WTC11 (cell line): ENCODE measurements around the gene ZMIZ1. TPM values are rescaled to one million over a fixed set of nuclear protein-coding genes. Genes with fewer than 3 reads are reported as not detected.

Experiments used
- ATAC-seq: fragments of 200-7000 bp; cut with Tn5 transposase; 2 replicates; pipeline ENCODE4 v1.10.0; 2021; ENCODE audit warnings: mild to moderate bottlenecking, moderate library complexity
- CTCF ChIA-PET: fragments of 300-600 bp; sonication (Branson Sonifier 250); formaldehyde crosslinking; loops from one replicate; lab custom pipeline; 2021; ENCODE audit warnings: antibody characterized with exemption; lab: Charles Lee
- POLR2A ChIA-PET: fragments of 350-600 bp; sonication (Branson Sonifier 250); formaldehyde crosslinking; loops from one replicate; lab custom pipeline; 2021; ENCODE audit warnings: antibody characterized with exemption; lab: Charles Lee
- DNase-seq: peaks from one replicate; pipeline ENCODE4 v3.0.0; 2021; ENCODE audit warnings: low spot score
- H3K27ac Mint-ChIP-seq: 2 replicates; pipeline ENCODE4 v1.8.0; 2021; ENCODE audit warnings: mixed read lengths
- H3K27me3 Mint-ChIP-seq: 2 replicates; pipeline ENCODE4 v1.8.0; 2021; ENCODE audit warnings: low read depth, mild to moderate bottlenecking, moderate library complexity, mixed read lengths
- H3K36me3 Mint-ChIP-seq: 2 replicates; pipeline ENCODE4 v1.8.0; 2021; ENCODE audit warnings: mixed read lengths
- H3K4me1 Mint-ChIP-seq: 2 replicates; pipeline ENCODE4 v1.8.0; 2022; ENCODE audit warnings: mixed read lengths
- H3K4me3 Mint-ChIP-seq: 2 replicates; pipeline ENCODE4 v1.8.0; 2021; ENCODE audit warnings: mild to moderate bottlenecking, moderate library complexity, mixed read lengths
- H3K9me3 Mint-ChIP-seq: 2 replicates; pipeline ENCODE4 v1.8.0; 2021; ENCODE audit warnings: mixed read lengths
- CDX4 ChIP-seq: fragments of 250-450 bp; sonication (Bioruptor Pico); IDR thresholded peaks from 2 replicates; pipeline ENCODE4 v1.9.0; 2021; ENCODE audit warnings: moderate library complexity, mild to moderate bottlenecking, inconsistent platforms, borderline replicate concordance
- CREB1 ChIP-seq: sonication (generic); formaldehyde crosslinking; IDR thresholded peaks from 2 replicates; pipeline ENCODE4 v1.8.0; 2023; ENCODE audit warnings: mild to moderate bottlenecking, missing genetic modification reagents
- E2F1 ChIP-seq: sonication (generic); formaldehyde crosslinking; IDR thresholded peaks from 2 replicates; pipeline ENCODE4 v1.8.0; 2022; ENCODE audit warnings: mild to moderate bottlenecking, missing genetic modification reagents
- ELF4 ChIP-seq: sonication (generic); formaldehyde crosslinking; IDR thresholded peaks from 2 replicates; pipeline ENCODE4 v1.8.1; 2022; ENCODE audit warnings: low read depth, mild to moderate bottlenecking, moderate library complexity, missing genetic modification reagents
- FOXJ3 ChIP-seq: sonication (generic); formaldehyde crosslinking; IDR thresholded peaks from 2 replicates; pipeline ENCODE4 v1.9.0; 2021; ENCODE audit warnings: missing genetic modification reagents, mild to moderate bottlenecking, borderline replicate concordance
- FOXP4 ChIP-seq: sonication (generic); formaldehyde crosslinking; IDR thresholded peaks from 2 replicates; pipeline ENCODE4 v1.8.0; 2022; ENCODE audit warnings: mild to moderate bottlenecking, missing genetic modification reagents
- GABPB1 ChIP-seq: sonication (generic); formaldehyde crosslinking; IDR thresholded peaks from 2 replicates; pipeline ENCODE4 v1.8.1; 2023; ENCODE audit warnings: mild to moderate bottlenecking, missing genetic modification reagents
- GRHL2 ChIP-seq: fragments of 250-450 bp; sonication (Bioruptor Pico); IDR thresholded peaks from 2 replicates; pipeline ENCODE4 v1.8.0; 2022; ENCODE audit warnings: mild to moderate bottlenecking, moderate library complexity; ENCODE audit not compliant: insufficient replicate concordance, severe bottlenecking
- HMGA2 ChIP-seq: fragments of 250-450 bp; sonication (Bioruptor Pico); IDR thresholded peaks from 2 replicates; pipeline ENCODE4 v1.4.0; 2021; ENCODE audit warnings: mild to moderate bottlenecking, moderate library complexity
- MYBL2 ChIP-seq: sonication (generic); formaldehyde crosslinking; IDR thresholded peaks from 2 replicates; pipeline ENCODE4 v1.8.1; 2023; ENCODE audit warnings: mild to moderate bottlenecking, moderate library complexity, missing genetic modification reagents
- NFATC4 ChIP-seq: fragments of 250-450 bp; sonication (Bioruptor Pico); IDR thresholded peaks from 2 replicates; pipeline ENCODE4 v1.9.0; 2021; ENCODE audit warnings: mild to moderate bottlenecking
- NR2C2 ChIP-seq: sonication (generic); formaldehyde crosslinking; IDR thresholded peaks from 2 replicates; pipeline ENCODE4 v1.8.0; 2022; ENCODE audit warnings: mild to moderate bottlenecking, missing genetic modification reagents
- RELA ChIP-seq: sonication (generic); formaldehyde crosslinking; IDR thresholded peaks from 2 replicates; pipeline ENCODE4 v1.8.1; 2022; ENCODE audit warnings: missing genetic modification reagents, mild to moderate bottlenecking, borderline replicate concordance
- SMAD3 ChIP-seq: sonication (generic); formaldehyde crosslinking; IDR thresholded peaks from 2 replicates; pipeline ENCODE4 v1.8.0; 2022; ENCODE audit warnings: missing genetic modification reagents, mild to moderate bottlenecking, borderline replicate concordance
- ZNF219 ChIP-seq: sonication (generic); formaldehyde crosslinking; IDR thresholded peaks from 2 replicates; pipeline ENCODE4 v1.8.0; 2023; ENCODE audit warnings: missing genetic modification reagents, mild to moderate bottlenecking, borderline replicate concordance
- ZNF396 ChIP-seq: fragments of 250-450 bp; sonication (Bioruptor Pico); IDR thresholded peaks from 2 replicates; pipeline ENCODE4 v1.8.0; 2021; ENCODE audit warnings: mild to moderate bottlenecking, moderate library complexity, borderline replicate concordance
- ZNF423 ChIP-seq: fragments of 250-450 bp; sonication (Bioruptor Pico); IDR thresholded peaks from 2 replicates; pipeline ENCODE4 v2.1.2; 2022; ENCODE audit warnings: mild to moderate bottlenecking, moderate library complexity
- total RNA-seq: library from RNA; stranded (reverse); gene quantifications from 3 replicates; pipeline ENCODE4 v1.2.3, GENCODE V29; 2021
- TF ChIP-seq, protein P1 (sequence below): fragments of 250-450 bp; sonication (Bioruptor Pico); IDR thresholded peaks from 2 replicates; pipeline ENCODE4 v1.9.0; 2021; ENCODE audit warnings: mild to moderate bottlenecking, borderline replicate concordance
- TF ChIP-seq, protein P2 (sequence below): sonication (generic); formaldehyde crosslinking; IDR thresholded peaks from 2 replicates; pipeline ENCODE4 v1.8.0; 2022; ENCODE audit warnings: mild to moderate bottlenecking, missing genetic modification reagents

ZMIZ1 gene
- total RNA-seq, 1 experiment from 2014 or later, result 44.4 TPM

GRCh38 chr10:79149345-79149661 is 80.5 kb downstream of the ZMIZ1 start:
- ATAC-seq, result no peak; the same call in 1 of the 2 replicates
- no peaks in the 10 kb centered on the region for H3K27me3 Mint-ChIP-seq
- POLR2A ChIA-PET, result interaction anchor here (0.7 kb wide), 1 partner anchor 902 kb away, joined by 5 read pairs; no protein-coding TSS in a partner anchor

More at GRCh38 chr10:79149345-79149661, 80.5 kb downstream of the ZMIZ1 start:
- no peak for TF ChIP-seq FOXJ3 (CRISPR knock-in tag)
- no peak for TF ChIP-seq CDX4 (CRISPR knock-in tag)
- no peak for TF ChIP-seq MYBL2 (CRISPR knock-in tag)
- TF ChIP-seq CREB1 (CRISPR knock-in tag), result no peak
- TF ChIP-seq FOXP4 (CRISPR knock-in tag), result no peak
- no peak for TF ChIP-seq ZNF423 (CRISPR knock-in tag)
- TF ChIP-seq ELF4 (CRISPR knock-in tag), result no peak
- TF ChIP-seq, protein P1, sequence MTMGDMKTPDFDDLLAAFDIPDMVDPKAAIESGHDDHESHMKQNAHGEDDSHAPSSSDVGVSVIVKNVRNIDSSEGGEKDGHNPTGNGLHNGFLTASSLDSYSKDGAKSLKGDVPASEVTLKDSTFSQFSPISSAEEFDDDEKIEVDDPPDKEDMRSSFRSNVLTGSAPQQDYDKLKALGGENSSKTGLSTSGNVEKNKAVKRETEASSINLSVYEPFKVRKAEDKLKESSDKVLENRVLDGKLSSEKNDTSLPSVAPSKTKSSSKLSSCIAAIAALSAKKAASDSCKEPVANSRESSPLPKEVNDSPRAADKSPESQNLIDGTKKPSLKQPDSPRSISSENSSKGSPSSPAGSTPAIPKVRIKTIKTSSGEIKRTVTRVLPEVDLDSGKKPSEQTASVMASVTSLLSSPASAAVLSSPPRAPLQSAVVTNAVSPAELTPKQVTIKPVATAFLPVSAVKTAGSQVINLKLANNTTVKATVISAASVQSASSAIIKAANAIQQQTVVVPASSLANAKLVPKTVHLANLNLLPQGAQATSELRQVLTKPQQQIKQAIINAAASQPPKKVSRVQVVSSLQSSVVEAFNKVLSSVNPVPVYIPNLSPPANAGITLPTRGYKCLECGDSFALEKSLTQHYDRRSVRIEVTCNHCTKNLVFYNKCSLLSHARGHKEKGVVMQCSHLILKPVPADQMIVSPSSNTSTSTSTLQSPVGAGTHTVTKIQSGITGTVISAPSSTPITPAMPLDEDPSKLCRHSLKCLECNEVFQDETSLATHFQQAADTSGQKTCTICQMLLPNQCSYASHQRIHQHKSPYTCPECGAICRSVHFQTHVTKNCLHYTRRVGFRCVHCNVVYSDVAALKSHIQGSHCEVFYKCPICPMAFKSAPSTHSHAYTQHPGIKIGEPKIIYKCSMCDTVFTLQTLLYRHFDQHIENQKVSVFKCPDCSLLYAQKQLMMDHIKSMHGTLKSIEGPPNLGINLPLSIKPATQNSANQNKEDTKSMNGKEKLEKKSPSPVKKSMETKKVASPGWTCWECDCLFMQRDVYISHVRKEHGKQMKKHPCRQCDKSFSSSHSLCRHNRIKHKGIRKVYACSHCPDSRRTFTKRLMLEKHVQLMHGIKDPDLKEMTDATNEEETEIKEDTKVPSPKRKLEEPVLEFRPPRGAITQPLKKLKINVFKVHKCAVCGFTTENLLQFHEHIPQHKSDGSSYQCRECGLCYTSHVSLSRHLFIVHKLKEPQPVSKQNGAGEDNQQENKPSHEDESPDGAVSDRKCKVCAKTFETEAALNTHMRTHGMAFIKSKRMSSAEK, result no peak
- no peak for TF ChIP-seq GABPB1
- TF ChIP-seq HMGA2, result no peak
- TF ChIP-seq SMAD3, result no peak
- TF ChIP-seq ZNF219 (CRISPR knock-in tag), result no peak
- TF ChIP-seq ZNF396 (CRISPR knock-in tag), result no peak
- no peak for TF ChIP-seq GRHL2
- TF ChIP-seq E2F1 (CRISPR knock-in tag), result no peak
- TF ChIP-seq NR2C2, result no peak
- TF ChIP-seq, protein P2, sequence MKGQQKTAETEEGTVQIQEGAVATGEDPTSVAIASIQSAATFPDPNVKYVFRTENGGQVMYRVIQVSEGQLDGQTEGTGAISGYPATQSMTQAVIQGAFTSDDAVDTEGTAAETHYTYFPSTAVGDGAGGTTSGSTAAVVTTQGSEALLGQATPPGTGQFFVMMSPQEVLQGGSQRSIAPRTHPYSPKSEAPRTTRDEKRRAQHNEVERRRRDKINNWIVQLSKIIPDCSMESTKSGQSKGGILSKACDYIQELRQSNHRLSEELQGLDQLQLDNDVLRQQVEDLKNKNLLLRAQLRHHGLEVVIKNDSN, result no peak
- no peak for TF ChIP-seq RELA (CRISPR knock-in tag)
- TF ChIP-seq NFATC4, result no peak
- TF ChIP-seq, all 79 proteins: peak for 0
- CTCF ChIA-PET, result interaction anchor here (0.9 to 3.3 kb wide), 6 partner anchors 16 to 53 kb away, joined by 3 to 15 read pairs (median 4); no protein-coding TSS in a partner anchor
- H3K36me3 Mint-ChIP-seq, result no peaks in the 10 kb centered on the region
- no peak overlapping the region; the same call in 1 of the 2 replicates for H3K27ac Mint-ChIP-seq
- no peaks in the 10 kb centered on the region for H3K9me3 Mint-ChIP-seq
- H3K4me3 Mint-ChIP-seq, result no peak overlapping the region
- DNase-seq, result no peak
- peaks cover 20% of the 10 kb centered on the region for H3K4me1 Mint-ChIP-seq
